ENCODE results near the gene MAPK12.

DNA sequence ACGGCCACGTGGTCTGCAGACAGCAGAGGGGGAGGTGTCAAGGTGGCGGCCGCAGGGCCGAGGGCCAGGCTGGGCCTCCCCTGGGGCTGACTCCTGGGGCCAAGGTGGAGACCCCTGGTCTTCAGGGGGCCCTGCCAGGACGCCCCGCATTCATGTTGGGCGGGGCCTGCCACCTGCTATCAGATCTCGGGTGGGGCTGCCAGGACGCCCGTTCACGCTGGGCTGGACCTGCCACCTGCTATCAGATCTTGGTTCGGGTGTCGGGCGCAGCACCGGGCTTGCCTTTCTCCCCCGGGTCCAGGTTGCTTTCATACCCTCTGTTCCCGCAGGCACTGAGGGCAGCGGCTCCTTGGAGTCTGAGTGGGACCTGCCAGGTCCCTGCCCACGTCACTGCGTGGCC lies 24.8 kb upstream of the MAPK12 start:
- TF ChIP-seq RAD21 (conservative IDR thresholded peaks at IDR 0.05) (no peak), POLR2AphosphoS5 (IDR thresholded peaks at IDR 0.05) (no peak), TAF1 (IDR thresholded peaks at IDR 0.05; ENCODE audit: low read depth) (no peak), SMC3 (conservative IDR thresholded peaks at IDR 0.05; ENCODE audit: poor library complexity) (no peak), EP300 (conservative IDR thresholded peaks at IDR 0.05; ENCODE audit: poor library complexity, severe bottlenecking) (no peak), EZH2 (IDR thresholded peaks at IDR 0.05; ENCODE audit: borderline replicate concordance, insufficient read depth, low read length, poor library complexity, severe bottlenecking) (no peak)
- TF ChIP-seq, protein P1, sequence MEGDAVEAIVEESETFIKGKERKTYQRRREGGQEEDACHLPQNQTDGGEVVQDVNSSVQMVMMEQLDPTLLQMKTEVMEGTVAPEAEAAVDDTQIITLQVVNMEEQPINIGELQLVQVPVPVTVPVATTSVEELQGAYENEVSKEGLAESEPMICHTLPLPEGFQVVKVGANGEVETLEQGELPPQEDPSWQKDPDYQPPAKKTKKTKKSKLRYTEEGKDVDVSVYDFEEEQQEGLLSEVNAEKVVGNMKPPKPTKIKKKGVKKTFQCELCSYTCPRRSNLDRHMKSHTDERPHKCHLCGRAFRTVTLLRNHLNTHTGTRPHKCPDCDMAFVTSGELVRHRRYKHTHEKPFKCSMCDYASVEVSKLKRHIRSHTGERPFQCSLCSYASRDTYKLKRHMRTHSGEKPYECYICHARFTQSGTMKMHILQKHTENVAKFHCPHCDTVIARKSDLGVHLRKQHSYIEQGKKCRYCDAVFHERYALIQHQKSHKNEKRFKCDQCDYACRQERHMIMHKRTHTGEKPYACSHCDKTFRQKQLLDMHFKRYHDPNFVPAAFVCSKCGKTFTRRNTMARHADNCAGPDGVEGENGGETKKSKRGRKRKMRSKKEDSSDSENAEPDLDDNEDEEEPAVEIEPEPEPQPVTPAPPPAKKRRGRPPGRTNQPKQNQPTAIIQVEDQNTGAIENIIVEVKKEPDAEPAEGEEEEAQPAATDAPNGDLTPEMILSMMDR (IDR thresholded peaks at IDR 0.05; ENCODE audit: poor library complexity, severe bottlenecking) = no peak
- TF ChIP-seq, protein P2, sequence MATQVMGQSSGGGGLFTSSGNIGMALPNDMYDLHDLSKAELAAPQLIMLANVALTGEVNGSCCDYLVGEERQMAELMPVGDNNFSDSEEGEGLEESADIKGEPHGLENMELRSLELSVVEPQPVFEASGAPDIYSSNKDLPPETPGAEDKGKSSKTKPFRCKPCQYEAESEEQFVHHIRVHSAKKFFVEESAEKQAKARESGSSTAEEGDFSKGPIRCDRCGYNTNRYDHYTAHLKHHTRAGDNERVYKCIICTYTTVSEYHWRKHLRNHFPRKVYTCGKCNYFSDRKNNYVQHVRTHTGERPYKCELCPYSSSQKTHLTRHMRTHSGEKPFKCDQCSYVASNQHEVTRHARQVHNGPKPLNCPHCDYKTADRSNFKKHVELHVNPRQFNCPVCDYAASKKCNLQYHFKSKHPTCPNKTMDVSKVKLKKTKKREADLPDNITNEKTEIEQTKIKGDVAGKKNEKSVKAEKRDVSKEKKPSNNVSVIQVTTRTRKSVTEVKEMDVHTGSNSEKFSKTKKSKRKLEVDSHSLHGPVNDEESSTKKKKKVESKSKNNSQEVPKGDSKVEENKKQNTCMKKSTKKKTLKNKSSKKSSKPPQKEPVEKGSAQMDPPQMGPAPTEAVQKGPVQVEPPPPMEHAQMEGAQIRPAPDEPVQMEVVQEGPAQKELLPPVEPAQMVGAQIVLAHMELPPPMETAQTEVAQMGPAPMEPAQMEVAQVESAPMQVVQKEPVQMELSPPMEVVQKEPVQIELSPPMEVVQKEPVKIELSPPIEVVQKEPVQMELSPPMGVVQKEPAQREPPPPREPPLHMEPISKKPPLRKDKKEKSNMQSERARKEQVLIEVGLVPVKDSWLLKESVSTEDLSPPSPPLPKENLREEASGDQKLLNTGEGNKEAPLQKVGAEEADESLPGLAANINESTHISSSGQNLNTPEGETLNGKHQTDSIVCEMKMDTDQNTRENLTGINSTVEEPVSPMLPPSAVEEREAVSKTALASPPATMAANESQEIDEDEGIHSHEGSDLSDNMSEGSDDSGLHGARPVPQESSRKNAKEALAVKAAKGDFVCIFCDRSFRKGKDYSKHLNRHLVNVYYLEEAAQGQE (IDR thresholded peaks at IDR 0.05; ENCODE audit: borderline replicate concordance) = no peak
